ENCODE results near the gene NT5C.

DNA sequence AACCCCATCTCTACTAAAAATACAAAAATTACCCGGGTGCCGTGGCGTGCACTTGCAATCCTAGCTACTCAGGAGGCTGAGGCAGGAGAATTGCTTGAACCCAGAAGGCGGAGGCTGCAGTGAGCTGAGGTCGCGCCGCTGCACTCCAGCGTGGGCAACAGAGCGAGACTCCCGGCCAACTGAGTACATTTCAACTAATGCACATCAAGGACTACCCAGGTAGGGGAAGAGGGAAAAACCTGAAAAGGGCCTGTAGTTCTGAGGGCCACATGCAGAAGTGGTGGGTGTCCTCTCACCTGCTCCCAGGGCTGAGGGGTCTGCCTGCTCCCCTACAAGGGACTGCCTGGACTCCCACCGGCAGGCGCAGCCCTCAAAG lies 44.4 kb downstream of the NT5C start:
- TF ChIP-seq, protein P1, sequence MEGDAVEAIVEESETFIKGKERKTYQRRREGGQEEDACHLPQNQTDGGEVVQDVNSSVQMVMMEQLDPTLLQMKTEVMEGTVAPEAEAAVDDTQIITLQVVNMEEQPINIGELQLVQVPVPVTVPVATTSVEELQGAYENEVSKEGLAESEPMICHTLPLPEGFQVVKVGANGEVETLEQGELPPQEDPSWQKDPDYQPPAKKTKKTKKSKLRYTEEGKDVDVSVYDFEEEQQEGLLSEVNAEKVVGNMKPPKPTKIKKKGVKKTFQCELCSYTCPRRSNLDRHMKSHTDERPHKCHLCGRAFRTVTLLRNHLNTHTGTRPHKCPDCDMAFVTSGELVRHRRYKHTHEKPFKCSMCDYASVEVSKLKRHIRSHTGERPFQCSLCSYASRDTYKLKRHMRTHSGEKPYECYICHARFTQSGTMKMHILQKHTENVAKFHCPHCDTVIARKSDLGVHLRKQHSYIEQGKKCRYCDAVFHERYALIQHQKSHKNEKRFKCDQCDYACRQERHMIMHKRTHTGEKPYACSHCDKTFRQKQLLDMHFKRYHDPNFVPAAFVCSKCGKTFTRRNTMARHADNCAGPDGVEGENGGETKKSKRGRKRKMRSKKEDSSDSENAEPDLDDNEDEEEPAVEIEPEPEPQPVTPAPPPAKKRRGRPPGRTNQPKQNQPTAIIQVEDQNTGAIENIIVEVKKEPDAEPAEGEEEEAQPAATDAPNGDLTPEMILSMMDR (IDR thresholded peaks at IDR 0.05) = no peak
- no peak for TF ChIP-seq EP300 (IDR thresholded peaks at IDR 0.05)
- no peak for TF ChIP-seq POLR2AphosphoS5 (IDR thresholded peaks at IDR 0.05)
- TF ChIP-seq POLR2A (IDR thresholded peaks at IDR 0.05) = no peak
